HG02970 (cell line): ENCODE data around the gene ZCCHC3.
A peak's percentile ranks its signal among the peaks of the same experiment; 100 is the strongest.

ENCODE experiments used
- ATAC-seq: cut with Tn5 transposase; IDR thresholded peaks from one replicate; pipeline ENCODE4 v1.9.1; 2021; ENCODE audit warnings: mild to moderate bottlenecking, moderate library complexity, moderate number of reproducible peaks; ENCODE audit not compliant: unreplicated experiment, low FRiP score

ZCCHC3 gene

DNA sequence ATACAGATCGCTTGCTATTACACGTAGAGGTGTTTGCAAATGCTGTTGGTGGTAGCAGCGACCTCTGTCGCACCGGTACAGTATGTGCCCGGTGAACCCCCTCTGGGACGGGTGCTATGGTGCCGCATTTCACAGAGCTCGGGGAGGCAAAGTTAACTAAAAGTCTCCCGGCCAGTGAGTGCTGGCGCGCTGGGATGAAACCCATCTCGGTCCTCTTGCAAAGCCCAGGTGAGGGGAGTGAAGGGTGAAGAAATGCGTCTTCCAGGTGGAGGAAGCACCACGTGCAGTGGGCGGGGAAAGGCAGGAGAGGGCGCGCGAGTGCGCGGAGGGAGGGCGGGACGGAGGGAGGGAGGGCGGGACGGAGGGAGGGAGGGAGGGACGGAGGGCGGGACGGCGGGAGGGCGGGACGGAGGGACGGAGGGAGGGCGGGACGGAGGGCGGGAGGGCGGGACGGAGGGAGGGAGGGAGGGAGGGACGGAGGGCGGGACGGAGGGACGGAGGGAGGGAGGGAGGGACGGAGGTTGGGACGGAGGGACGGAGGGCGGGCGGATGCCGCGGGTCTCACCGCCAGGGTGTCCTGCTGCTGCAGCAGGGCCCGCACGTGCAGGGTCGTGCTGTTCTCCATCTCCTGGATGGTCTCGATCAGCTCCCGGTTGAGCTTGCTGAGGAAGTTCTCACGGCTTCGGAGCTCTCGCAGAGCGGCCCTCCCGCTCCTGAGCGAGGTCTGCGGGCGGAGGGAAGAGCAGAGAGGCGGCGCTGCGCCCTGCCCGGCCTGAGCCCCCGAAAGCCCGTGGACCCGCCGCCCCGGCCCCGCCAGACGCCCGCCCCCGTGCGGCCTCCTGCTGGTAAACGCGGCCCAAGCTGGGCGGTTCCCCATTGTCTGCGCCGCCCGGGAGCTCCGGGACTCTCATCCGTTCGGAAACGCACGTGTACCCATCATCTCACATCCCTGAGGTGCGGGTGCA lies 18.5 kb upstream of the ZCCHC3 start:
- ATAC-seq, result no peak

DNA sequence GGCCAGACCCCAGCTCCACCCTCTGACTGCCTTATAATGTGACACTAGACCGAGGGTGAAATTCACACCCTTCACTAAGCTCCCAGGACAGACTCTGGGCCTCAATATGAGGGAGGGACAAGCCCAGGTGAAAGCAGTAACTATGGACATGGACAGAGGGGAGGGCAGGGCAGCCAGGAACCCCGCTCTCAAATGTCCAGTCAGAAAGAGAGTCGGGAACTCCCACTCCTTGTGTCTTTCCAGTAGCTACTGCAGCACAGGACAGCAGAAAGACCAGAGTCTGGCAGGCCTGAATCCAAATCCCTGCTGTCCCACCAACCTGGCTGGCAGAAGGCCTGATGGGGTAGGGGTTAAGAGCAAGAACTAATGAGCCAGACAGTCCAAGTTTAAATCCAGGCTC lies 13.2 kb upstream of the ZCCHC3 start:
- ATAC-seq, result no peak

DNA sequence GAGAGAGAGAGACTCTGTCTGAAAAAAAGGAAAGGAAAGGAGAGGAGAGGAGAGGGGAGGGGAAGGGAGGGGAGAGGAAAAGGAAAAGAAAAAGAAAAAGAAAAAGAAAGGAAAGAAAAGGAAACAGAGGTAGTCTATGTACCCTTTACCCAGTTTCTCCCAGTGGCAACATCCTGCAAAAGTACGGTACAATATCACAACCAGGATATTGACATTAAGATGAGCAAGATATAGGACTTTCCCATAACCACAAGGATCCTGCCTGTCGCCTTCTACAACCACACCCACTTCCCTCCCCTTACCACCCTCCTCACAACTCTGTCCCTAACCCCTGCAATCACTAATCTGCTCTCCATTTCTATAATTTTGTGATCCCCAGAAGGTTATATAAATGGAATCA lies 10.9 kb upstream of the ZCCHC3 start:
- ATAC-seq, result no peak

DNA sequence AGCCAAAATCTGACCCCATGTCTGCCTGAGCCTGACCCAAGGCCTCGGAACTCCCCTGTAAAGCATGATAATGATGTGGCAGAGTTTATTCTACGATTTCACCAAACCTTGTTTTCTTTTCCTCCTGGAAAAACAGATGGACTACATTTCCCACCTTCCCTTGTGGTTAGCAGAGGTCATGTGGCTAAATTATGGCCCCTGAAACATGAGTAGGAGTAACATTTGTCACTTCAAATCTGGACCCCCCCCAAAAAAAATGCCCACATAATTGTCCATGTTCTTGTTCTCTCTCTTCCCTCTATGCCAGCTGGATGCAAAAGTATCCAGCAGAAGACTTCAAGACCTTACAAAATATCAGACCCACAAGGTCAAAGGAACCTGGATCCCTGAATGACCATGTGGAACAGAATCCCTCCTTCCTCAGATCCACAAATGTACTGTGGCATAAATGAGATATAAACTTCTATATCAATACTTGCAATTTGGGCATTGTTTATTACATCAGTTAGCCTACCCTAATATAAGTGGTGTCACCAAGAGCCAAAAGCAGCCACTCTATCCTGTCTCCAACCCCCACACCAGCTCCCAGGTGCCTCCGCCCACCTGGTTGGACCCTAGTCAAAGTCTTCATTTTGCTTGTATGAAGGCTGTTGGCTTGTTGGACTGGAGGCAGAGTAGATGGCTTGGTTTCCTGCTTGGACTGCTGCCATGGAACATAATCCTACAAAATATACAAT lies 8.2 kb upstream of the ZCCHC3 start:
- ATAC-seq, result no peak

DNA sequence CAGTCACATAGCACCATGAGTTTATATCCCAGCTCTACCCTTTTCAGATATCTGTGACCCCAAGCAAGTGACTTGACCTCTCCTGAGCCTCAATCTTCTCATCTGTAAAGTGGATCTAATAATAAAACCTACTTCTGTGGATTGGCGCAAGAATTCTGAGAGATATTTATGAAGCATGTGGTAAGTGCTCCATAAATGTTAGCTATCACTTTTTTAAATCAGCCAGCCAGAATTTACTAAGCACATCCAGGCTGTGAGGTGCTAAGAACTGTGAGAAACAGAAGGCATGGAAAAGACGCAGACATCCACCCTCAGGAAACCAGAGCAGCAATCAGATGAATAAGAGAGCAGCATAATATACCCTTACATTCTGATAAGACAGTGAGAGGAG lies 7.7 kb upstream of the ZCCHC3 start:
- no peak for ATAC-seq

DNA sequence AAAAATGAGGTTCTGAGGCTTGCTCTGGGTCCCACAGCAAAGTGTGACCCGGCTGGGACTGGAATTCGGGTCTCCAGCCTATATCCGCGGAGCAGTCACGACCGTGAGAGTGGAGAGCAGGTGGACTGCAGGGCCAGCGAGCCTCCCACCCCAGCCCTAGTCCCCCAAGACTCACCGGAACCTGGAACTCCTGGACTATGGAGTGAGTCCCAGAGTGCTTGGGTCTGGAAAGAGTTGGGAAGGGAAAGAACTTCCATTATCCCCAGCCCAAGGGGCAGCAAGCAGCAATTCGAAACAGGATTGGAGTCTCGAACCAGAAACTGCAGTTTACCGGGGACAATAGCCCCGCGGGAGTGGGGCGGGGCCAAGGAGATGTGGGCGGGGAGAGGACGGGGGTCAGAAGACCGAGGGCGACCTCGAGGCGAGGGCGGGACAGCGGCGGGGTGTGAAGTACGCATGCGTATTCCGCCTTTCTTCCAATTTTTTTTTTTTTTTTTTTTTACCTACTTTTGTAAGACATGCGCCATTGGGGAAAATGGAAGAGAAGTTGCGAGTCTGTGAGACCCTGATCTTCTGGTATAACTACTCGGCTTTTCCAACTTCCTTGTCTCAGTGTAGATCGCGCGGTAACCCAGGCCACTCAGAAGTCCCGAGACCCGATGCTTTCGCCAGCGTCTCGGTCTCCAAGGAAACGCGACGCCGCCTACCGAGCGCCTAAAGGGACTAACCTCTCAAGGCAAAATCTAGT lies 7.1 kb upstream of the ZCCHC3 start, which contains the start of gene C20orf96:
Gene C20orf96, minus strand, starts transcription at position 667 of the 748 bp plus-strand sequence. Its CDS starts 140 bp downstream, at position 527.
- peak; percentile 84 for ATAC-seq

DNA sequence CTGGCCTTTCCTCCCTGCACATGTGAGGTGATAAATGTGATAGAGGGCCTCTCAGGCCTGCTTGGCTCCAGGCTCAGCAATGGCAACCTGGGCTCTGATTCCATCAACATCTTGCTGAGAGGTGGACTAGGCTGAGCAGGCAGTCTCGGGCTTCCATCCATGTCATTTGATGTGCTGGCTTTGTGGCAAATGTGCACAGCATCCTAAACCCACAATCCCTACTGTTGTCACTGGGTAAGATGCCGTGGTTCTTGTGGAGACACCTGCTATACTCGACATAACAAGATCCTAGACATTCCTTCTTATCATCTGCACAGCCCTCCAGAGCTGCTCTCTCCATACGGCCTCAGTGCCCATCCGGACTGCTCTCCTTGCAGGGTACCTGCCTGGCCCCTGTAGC lies 2.8 kb upstream of the ZCCHC3 start:
- no peak for ATAC-seq

DNA sequence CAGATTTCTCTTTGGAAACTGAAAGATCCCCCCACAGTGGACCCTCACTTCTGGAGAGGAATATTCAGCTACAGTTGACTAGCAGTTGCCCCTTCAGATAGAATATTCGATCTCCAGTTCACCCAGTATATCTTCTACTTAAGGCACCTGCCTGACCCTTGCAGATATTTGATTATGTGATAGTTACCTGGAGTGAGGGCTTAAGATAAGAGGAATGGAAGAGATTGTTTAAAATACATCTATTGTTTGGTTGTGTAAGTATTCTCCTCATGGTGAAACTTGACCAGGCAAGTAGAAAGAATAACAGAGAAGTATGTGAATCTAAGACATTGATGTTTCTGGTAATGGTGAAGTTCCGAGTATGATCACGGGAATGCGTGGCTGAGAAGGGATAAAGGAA lies 1.6 kb upstream of the ZCCHC3 start:
- no peak for ATAC-seq

DNA sequence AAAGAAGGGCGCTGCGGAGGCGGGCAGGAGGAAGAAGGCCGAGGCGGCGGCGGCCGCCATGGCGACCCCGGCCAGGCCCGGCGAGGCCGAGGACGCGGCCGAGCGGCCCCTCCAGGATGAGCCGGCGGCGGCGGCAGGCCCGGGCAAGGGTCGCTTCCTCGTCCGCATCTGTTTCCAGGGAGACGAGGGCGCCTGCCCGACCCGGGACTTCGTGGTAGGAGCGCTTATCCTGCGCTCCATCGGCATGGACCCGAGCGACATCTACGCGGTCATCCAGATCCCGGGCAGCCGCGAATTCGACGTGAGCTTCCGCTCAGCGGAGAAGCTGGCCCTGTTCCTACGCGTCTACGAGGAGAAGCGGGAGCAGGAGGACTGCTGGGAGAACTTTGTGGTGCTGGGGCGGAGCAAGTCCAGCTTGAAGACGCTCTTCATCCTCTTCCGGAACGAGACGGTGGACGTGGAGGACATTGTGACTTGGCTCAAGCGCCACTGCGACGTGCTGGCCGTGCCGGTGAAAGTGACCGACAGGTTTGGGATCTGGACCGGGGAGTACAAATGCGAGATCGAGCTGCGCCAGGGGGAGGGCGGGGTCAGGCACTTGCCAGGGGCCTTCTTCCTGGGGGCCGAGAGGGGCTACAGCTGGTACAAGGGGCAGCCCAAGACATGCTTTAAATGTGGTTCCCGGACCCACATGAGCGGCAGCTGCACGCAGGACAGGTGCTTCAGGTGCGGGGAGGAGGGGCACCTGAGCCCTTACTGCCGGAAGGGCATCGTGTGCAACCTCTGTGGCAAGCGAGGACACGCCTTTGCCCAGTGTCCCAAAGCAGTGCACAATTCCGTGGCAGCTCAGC lies 780 bp downstream of the ZCCHC3 start:
- peak; percentile 16 for ATAC-seq

DNA sequence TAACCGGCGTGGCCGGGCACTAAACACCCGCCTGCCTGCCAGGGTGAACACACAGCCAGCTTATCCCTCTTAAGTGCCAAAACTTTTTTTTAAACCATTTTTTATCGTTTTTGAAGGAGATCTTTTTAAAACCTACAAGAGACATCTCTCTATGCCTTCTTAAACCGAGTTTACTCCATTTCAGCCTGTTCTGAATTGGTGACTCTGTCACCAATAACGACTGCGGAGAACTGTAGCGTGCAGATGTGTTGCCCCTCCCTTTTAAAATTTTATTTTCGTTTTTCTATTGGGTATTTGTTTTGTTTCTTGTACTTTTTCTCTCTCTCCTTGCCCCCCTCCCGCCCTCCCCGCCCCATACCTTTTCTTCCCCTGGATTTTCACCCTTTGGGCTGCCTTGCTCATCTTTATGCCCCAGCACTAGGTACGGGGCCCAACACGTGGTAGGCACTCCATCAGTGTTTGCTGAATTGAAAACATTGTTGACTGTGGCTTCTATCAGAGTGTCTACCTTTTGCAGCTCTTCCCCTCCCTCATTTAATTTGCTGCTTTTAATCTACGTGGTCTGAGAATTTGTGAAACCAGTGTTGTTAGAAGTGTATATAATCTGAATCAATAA lies 1.5 kb downstream of the ZCCHC3 start:
- ATAC-seq, result no peak

DNA sequence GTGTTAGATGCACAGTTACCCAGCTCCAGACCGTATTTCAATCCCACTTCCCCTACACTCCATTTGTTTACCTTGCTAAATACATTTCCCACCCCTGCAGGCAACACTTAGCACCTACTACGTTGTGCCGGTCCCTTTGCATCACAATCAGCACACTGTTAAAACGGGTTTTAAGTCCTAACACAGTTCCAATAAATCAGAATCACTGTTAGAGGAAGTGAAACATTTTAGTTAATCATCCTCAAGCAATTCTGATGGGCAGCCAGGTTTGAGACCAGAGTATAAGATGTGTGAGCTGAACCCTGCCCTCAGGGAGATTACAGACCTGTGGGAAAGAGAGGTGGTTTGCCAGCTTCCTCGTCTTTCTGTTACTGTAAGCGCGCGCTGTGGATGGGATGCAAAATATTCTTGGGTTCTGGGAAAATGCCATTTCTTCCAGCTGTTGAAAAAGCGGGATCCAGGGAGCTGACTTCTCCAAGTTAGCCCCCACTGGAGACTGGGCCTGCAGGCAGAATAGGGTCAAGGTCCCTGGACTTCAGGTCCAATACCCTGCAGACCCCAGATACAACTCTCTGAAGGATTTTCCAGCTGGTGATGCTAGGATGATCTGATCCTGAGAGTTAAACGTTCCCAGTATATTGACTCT lies 3.1 kb downstream of the ZCCHC3 start:
- ATAC-seq, result no peak

DNA sequence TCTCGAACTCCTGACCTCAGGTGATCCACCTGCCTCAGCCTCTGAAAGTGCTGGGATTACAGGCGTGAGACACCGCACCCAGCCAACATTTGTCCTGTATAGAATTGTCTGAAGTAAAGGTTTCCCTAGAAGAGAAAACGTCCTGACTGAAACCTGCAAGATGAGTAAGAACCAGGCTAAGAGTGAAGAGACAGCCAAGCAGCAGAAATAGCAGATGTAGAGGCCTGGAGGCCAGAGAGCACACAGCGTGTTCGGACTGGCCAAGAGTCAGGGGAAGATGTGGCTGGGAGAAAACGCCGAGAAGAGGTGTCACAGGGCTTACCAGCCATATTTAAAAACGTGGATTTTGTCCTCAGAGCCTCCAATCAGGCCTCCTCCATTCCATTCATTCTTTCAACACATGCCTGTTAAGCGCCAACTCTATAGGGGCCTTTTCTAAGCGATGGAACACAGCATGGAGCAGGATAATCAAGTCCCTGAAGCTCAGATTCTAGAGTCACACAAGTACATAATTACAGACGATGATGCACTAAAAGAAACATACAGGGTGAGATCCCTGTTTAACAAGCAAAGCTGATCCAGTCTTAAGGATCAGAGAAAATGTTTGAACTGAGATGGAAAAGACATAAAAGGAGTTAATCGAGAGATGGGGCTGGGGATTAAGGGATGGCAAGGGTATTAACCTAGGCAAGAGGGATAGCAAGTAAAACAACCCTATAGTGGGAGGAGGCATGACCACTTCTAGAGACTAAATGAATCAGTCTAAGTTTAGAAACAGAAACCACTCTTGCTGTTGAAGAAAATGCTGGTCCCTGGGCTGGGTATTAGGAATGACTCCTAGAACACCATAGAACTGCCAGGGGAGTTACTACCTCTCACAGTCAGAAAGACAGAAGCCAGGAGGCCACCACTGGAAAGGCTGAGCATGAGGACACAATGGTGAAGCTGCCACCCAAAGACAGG lies 4.8 kb downstream of the ZCCHC3 start:
- ATAC-seq, result no peak

DNA sequence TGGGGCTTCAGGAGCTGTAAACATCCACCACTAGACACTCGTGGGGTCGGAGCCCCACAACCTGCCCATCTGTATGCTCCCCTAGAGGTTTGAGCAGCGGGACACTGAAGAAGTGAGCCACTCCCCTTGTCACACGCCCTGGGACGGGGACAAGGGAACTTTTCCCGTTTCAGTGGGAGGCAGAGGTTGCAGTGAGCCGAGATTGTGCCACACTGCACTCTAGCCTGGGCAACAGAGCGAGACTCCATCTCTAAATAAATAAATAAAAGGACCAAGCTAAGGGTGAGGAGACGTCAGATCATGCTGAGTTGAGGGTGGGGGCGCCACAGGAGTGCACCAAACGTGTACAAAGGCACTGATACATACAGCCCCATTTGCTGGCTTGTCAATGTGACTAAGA lies 8.4 kb downstream of the ZCCHC3 start:
- no peak for ATAC-seq

DNA sequence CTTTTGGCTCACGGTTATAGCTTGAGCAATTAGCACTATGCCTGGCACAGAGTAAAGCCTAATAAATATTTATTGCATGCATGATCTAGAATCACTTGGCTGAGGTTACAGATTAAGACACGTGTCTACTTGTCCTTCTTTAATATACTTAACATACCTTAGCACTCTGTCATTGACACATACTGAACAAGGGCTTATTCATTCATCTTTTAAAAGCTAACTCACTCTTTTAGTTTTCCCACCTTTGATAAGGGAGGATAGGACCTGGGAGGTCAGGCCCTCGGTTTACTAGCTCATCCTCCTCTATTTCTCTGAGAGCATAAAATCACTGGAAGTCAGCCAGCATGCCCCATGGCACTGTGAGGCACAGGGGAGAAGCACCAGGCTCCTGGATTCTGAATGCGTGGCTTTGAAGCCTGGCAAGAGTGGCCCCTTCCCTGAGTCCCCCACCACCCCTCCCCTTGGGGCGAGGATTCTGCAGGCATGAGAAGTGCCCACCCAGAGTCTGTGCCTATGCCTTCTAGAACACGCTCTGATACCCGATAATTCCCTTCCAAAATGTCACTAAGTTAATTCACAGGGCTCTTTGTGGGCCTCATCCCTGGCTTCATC lies 11.2 kb downstream of the ZCCHC3 start:
- no peak for ATAC-seq

DNA sequence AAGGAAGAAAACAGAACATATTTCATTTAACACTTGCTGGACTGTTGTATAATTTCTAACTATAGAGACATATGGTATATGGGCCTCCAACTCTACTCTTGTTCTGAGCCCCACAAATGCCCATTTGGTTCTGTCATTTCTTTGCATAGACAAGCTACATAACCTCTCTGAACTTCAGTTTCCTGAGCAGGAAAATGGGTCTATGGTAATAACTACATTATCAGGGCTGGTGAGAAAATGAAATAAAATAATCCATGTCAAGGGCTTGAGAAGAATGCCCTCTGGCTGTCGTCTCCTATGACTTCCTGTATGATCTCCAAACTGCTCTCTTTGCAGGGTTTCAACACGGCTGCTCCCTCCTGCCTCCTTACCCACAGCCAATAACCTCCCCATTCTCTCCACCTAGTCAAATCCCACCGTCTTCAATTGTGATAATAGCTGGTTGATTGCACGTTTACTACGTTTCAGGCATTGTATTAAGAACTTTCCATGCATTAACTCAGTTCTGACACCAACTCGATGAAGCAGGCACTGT lies 12.0 kb downstream of the ZCCHC3 start:
- no peak for ATAC-seq

DNA sequence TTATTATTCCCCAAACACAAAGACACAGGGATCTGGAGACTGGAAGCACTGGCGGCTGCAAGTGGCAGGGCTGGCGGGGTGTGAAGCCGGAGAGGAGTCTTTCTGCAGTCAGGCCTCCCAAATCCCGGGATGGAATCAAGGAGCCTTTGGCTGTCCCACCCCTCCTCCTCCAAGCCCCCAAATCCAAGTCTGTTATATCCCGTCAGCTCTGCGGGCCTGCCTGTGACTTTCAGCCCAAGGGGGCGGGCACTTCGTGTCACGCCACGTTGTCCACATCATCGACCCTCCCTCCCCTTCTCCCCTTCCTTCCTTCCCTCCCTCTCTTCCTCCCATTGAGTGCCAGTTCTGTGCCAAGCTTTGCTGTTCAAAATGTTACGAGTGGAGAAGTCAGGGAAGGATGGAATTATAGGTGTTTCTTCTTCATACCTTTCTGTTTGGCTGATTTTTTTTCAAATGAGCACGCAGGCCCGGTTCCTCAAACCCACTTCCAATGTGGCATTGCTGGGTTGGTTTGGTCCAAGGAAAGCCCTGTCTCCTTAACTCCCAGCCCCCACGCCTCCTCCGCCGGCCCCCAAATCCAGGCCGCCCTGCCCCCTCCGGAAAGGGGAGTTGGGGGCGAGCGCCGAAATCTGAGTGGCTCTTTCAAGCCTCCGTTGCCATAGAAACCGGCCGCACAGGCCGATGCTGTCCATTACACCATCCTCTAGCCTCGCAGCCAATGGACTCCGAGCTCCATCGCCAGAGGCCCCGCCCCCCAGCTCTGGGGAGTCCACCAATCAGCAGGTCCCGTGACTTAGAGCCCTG lies 12.7 kb downstream of the ZCCHC3 start:
- ATAC-seq, result peak; percentile 77
